ENCODE measurements around the gene GNG11.

GRCh38 chr7:93958216-93958615 lies 36.7 kb downstream of the GNG11 start:
- TF ChIP-seq CTCF (IDR thresholded peaks at IDR 0.05; ENCODE audit: extremely low read depth in 1 of 2, insufficient read depth in 1 of 2, low read depth in 1 of 2, low read length in 2 of 2) (no peak), EZH2 (IDR thresholded peaks at IDR 0.05; ENCODE audit: borderline replicate concordance, low read depth, low read length, severe bottlenecking) (no peak), MYC (IDR thresholded peaks at IDR 0.05; ENCODE audit: low read depth, low read length) (no peak)
